Measurements from ENCODE around the gene ADCY10. TPM values are rescaled to one million over a fixed set of nuclear protein-coding genes. Genes with fewer than 3 reads are reported as not detected.

The ADCY10 gene, protein sequence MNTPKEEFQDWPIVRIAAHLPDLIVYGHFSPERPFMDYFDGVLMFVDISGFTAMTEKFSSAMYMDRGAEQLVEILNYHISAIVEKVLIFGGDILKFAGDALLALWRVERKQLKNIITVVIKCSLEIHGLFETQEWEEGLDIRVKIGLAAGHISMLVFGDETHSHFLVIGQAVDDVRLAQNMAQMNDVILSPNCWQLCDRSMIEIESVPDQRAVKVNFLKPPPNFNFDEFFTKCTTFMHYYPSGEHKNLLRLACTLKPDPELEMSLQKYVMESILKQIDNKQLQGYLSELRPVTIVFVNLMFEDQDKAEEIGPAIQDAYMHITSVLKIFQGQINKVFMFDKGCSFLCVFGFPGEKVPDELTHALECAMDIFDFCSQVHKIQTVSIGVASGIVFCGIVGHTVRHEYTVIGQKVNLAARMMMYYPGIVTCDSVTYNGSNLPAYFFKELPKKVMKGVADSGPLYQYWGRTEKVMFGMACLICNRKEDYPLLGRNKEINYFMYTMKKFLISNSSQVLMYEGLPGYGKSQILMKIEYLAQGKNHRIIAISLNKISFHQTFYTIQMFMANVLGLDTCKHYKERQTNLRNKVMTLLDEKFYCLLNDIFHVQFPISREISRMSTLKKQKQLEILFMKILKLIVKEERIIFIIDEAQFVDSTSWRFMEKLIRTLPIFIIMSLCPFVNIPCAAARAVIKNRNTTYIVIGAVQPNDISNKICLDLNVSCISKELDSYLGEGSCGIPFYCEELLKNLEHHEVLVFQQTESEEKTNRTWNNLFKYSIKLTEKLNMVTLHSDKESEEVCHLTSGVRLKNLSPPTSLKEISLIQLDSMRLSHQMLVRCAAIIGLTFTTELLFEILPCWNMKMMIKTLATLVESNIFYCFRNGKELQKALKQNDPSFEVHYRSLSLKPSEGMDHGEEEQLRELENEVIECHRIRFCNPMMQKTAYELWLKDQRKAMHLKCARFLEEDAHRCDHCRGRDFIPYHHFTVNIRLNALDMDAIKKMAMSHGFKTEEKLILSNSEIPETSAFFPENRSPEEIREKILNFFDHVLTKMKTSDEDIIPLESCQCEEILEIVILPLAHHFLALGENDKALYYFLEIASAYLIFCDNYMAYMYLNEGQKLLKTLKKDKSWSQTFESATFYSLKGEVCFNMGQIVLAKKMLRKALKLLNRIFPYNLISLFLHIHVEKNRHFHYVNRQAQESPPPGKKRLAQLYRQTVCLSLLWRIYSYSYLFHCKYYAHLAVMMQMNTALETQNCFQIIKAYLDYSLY (N-terminal part only)
- under 0.01 and 0.26 TPM in 2 replicates for total RNA-seq

DNA sequence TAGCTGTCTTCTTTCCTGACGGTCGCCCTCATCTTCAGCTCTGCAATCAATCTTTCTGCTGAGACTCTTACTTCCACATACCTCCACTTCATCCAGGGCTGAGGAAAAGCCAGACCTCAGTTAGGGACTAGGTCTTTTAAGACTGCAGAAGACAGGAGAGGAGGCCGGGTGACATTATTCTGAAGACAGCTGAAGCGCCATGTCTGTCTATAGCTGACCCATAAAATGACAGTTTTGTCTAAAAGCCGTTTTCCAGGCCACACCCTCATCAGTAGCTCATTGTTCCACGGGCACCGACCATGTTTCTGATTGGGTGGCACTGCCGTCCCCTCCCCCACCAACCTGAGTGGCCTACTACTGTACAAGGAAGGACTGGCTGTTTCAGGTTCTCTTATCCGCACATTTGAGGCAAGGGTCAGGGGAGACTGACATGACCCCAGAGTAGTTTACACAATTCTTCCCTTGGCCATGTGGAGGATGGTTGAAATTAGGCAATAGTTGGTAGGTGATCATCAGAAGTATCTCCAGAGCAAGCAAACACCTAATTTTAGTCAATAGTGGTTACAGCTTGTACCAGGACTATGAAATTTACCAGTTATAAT lies at the start of gene ADCY10:
TSS of gene ADCY10 (minus strand) at position 240 of the 602 bp plus-strand sequence. CDS start 8,994 bp downstream, outside the sequence.

DNA sequence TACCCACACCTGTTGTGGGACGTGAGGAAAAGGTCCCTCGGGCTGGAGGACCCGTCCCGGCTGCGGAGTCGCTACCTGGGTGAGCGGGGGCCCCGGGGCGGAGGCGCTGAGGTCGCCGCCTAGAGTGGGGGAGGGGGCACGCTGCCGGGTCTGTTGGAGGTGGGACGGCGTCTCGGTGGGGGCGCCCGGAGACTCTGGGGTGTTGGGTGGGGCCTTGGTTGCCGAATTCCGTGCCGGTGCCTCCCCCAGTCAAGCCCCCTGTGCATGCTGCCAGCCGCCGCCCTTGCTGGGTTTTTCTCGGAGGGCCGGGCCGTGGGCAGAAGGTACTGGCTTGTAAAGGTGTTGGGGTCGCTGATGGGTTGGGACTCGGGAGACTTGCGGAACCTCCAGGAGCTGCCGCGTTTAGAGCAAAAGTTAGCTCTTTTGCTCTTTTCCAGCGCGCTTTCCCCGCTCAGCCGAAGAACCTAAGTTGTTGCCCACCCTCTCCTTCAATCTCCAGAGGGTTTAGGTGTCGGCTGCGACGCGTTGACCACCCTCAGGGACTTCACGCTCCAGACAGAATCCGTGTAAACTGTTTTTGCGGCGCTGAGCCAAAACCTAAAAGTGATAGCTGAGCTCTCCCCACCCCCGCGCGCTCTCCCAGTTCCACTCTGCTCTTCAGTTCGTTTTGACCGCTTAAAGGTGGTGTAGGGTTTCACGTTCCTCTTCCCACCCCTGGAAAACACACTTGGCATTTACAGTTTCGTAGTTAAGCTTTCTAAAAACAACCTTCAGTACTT lies 23.2 kb upstream of the ADCY10 start, which contains the start of gene MPC2:
TSS of gene MPC2 (minus strand) at position 143 of the 779 bp plus-strand sequence. CDS start 1,231 bp downstream, outside the sequence.

DNA sequence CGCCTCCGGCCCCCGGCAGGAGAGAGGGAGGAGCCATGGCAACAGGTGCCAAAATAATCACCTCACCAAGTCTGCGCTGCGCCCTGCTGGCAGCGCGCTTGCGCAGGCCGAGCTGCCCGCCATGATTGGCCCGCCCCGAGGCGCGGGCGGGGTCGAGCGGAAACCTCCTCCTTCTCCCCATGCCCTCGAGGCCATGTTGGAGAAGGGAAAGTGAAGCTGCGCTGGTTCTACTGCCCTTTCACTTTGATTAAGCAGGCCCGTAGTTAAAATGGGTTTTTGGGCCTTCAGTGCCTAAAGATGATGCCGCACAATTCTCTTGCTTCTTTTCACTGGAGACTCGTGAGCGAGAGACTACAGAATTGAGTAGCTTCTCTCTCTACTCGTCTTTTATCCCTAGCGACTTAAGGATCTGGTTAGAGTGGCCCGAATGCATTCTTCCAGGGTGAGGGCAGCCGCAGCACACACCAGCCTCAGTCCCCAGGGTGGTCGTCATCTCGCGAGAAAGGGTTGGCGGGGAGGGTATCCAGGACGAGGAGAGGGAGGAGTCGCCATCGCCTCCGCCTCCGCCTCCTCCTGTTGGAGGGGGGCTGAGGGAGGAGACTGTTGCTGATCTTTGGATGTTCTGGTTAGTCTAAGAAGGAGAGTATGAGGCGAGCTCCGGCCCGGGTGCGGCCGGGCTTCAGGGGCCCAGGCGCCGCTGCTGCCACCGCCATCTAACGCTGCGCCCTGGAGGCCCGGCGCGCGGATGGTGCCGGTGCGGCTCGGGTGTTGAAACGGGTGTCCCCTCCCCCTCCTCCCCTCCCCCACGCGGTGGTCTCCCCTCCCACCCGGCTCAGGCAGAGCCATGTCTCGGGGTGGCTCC lies 22.4 kb upstream of the ADCY10 start, which contains the start of gene DCAF6:
TSS of gene DCAF6 (plus strand) at position 616 of the 862 bp plus-strand sequence. CDS start at position 845, 229 bp downstream.

Other genes with a start within 250 kb of the ADCY10 start
- 107 and 110 TPM in 2 replicates for gene MPZL1, start 192.2 kb downstream of the ADCY10 start, total RNA-seq
- 50.6 and 61.7 TPM in 2 replicates for gene DCAF6, start 22.5 kb upstream of the ADCY10 start, total RNA-seq
- 29.7 and 36.6 TPM in 2 replicates for gene MPC2, start 22.9 kb upstream of the ADCY10 start, total RNA-seq
- gene GPR161, start 222.8 kb upstream of the ADCY10 start, total RNA-seq: 11.4 and 13.2 TPM in 2 replicates

Data from aortic smooth muscle cell (primary cell).